ENCODE measurements around the gene SAP130. TPM values are rescaled to one million over a fixed set of nuclear protein-coding genes. Genes with fewer than 3 reads are reported as not detected.

SAP130 gene
- total RNA-seq, 2 donors from 2014 or later: 8.7 to 24.3 TPM

DNA sequence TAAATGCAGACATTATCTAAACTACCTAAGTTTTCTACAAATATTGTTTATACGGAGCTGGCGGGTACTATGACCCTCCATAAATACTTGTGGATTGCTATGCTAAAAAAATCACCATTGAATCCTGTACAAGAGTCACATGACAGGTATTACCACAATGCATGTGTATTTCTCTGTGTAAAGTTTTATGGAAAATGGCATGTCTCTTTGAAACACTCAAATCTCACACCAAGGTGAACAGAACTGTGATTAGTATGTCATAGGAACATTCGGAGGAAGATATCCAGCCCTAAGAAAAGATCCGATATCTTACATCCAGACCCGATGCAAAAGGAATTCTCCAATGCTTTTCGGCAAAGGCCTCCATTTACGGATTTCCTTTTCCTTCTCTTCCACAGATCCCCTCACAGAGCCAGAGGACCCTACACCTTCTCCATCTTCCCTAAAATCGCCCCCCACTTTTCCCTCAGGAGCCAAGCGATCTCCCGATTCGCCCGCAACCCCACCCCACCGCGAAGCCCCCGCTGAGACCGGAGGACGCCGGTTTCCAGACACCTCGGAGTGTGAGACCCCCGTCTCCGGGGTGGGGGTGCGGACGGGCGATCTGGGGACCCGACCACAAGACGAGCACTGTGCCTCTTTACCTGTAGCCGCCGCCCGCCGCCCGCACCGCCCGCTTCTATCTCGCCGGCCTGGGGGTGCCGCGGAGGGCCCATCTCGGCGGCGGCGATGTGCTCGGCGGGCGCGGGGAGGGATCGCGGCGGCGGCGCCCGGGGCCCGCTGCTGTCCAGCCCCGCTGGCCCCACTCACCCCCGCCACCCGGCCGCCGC lies 1.2 kb downstream of the SAP130 start:
- Histone ChIP-seq H3K4me1 (ENCODE audit: control insufficient read depth in 1 of 2, low read depth in 2 of 2) (peaks cover 5 to 10% of the 10 kb centered on the region in 2 donors), H3K9me3 (no peaks in the 10 kb centered on the region), H3K27me3 (replicated peaks; ENCODE audit: insufficient read depth) (no peaks in the 10 kb centered on the region), H3K36me3 (no peaks in the 10 kb centered on the region), H3K27ac (peak overlapping the region; percentile 69 to 72), H3K4me3 (peak overlapping the region; percentile 100)
- TF ChIP-seq CTCF (IDR thresholded peaks at IDR 0.05): no peak
- ATAC-seq (ENCODE audit: insufficient number of reproducible peaks, low FRiP score, low read depth): no peak
- DNase-seq (ENCODE audit: low spot score): peak; percentile 4

GRCh38 chr2:128024816-128025215 lies 3.0 kb downstream of the SAP130 start:
- H3K27me3 ChIP-seq (replicated peaks; ENCODE audit: insufficient read depth): no peaks in the 10 kb centered on the region
- H3K27ac ChIP-seq: no peak overlapping the region
- no peak overlapping the region for H3K4me3 ChIP-seq
- H3K4me1 ChIP-seq (ENCODE audit: control insufficient read depth in 1 of 2, low read depth in 2 of 2): peaks cover 5 to 10% of the 10 kb centered on the region in 2 donors
- DNase-seq (ENCODE audit: low spot score) (no peak), ATAC-seq (ENCODE audit: insufficient number of reproducible peaks, low FRiP score, low read depth) (no peak)
- H3K9me3 ChIP-seq: no peaks in the 10 kb centered on the region
- H3K36me3 ChIP-seq: no peaks in the 10 kb centered on the region
- TF ChIP-seq CTCF (IDR thresholded peaks at IDR 0.05): no peak

DNA sequence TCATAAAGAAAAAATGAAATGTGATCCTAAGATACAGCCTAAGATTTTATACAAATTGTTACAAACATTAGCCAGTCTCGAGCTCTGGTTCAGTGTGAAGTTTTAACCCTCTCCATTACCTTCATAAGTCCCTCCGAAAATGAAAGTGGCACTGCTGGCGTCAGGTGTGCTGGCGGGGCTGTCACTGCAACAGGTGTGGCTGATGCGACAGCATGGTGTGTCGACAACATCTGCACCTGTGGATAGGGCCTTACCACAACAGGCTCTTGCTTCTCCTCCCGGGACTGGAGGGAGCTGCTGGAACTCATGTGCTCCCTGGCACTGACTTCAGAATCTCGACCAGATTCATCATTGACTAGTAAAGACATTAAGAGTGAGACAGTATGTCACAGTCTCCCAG lies 10.3 kb downstream of the SAP130 start:
- Histone ChIP-seq H3K27me3 (replicated peaks; ENCODE audit: insufficient read depth) (no peaks in the 10 kb centered on the region), H3K9me3 (no peaks in the 10 kb centered on the region), H3K36me3 (peaks cover 42% of the 10 kb centered on the region), H3K4me1 (ENCODE audit: control insufficient read depth in 1 of 2, low read depth in 2 of 2) (no peaks in the 10 kb centered on the region), H3K4me3 (no peak overlapping the region), H3K27ac (no peak overlapping the region)
- no peak for DNase-seq (ENCODE audit: low spot score)
- TF ChIP-seq CTCF (IDR thresholded peaks at IDR 0.05): no peak
- ATAC-seq (ENCODE audit: insufficient number of reproducible peaks, low FRiP score, low read depth): no peak

DNA sequence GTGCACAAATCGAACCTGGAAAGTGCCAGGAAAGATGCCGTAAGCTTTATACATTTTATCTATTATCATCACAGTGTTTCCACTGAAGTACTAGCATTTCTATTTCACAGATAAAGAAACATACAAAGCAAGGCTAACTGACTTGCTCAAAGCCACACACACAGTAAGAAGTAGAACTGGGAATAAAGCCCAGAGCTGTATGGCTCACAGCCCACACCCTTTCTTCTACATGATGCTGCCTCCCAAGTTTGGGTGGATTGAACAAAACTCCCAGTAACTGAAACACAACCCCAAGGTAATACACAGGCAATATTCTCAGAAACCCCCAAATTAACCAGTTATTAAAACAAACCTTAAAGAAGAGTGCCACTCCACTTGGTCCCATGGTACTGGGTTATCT lies 11.2 kb downstream of the SAP130 start:
- H3K9me3 ChIP-seq: no peaks in the 10 kb centered on the region
- H3K36me3 ChIP-seq: peaks cover 49% of the 10 kb centered on the region
- no peaks in the 10 kb centered on the region for H3K27me3 ChIP-seq (replicated peaks; ENCODE audit: insufficient read depth)
- no peaks in the 10 kb centered on the region for H3K4me1 ChIP-seq (ENCODE audit: control insufficient read depth in 1 of 2, low read depth in 2 of 2)
- H3K4me3 ChIP-seq: no peak overlapping the region
- DNase-seq (ENCODE audit: low spot score) (no peak), ATAC-seq (ENCODE audit: insufficient number of reproducible peaks, low FRiP score, low read depth) (no peak)
- no peak overlapping the region for H3K27ac ChIP-seq
- no peak for TF ChIP-seq CTCF (IDR thresholded peaks at IDR 0.05)

DNA sequence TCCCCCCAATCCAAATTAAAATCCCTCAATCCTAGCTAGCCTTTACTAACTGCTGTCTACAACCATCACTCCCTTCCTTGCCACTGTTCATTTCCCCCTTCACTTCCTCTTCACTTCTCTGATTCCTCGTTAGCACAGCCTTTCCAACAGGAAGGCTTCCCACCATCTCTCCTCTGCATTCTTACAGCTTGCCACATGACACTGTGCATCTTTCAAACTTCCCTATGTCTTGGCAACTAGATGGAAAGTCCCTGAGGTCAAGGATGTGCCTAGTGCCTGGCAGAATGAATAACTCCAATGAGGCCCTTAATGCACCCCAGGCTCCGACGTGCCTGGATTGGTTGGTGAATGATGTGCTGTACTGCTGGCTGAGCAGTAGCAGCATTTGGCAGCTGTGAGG lies 15.2 kb downstream of the SAP130 start:
- no peaks in the 10 kb centered on the region for H3K27me3 ChIP-seq (replicated peaks; ENCODE audit: insufficient read depth)
- H3K9me3 ChIP-seq: no peaks in the 10 kb centered on the region
- H3K36me3 ChIP-seq: peaks cover 85% of the 10 kb centered on the region

More for the DNA sequence above, 15.2 kb downstream of the SAP130 start:
- DNase-seq (ENCODE audit: low spot score) (no peak), ATAC-seq (ENCODE audit: insufficient number of reproducible peaks, low FRiP score, low read depth) (no peak)
- H3K27ac ChIP-seq: no peak overlapping the region
- TF ChIP-seq CTCF (IDR thresholded peaks at IDR 0.05): no peak
- no peak overlapping the region for H3K4me3 ChIP-seq
- H3K4me1 ChIP-seq (ENCODE audit: control insufficient read depth in 1 of 2, low read depth in 2 of 2): no peaks in the 10 kb centered on the region
